T-helper 1 cell (primary cell): Measurements from ENCODE around the gene POU2F1.

Experiments used
- DNase-seq, 5 donors: peaks; one replicate each; pipeline ENCODE4 v3.0.0-alpha.2; 2012 to 2020

Gene POU2F1

GRCh38 chr1:167472752-167473521 is 252.3 kb downstream of the POU2F1 start:
- DNase-seq: no peak

GRCh38 chr1:167473761-167474160 is 253.1 kb downstream of the POU2F1 start:
- DNase-seq: no peak

GRCh38 chr1:167474191-167474641 is 253.5 kb downstream of the POU2F1 start:
- peak in 4 of 5 donors; percentile 39 to 64 (median 46) for DNase-seq

- DNase-seq: no peak
Measured at GRCh38 chr1:167476061-167476460, 255.4 kb downstream of the POU2F1 start.
